Left lung (tissue), 10 donors: ENCODE data around the gene COG2. TPM values are rescaled to one million over a fixed set of nuclear protein-coding genes. Genes with fewer than 3 reads are reported as not detected.

Source experiments
- ATAC-seq: fragments of 200-7000 bp; cut with Tn5 transposase; one replicate; pipeline ENCODE4 v1.9.1; 2020; ENCODE audit warnings: moderate library complexity
- DNase-seq, 4 donors: peaks; one replicate each; pipeline ENCODE4 v3.0.0-alpha.2; 2013 to 2020
- H3K27ac ChIP-seq, 2 donors: fragments of 200-600 bp; sonication (generic) in 1 of 2; one replicate each; pipeline versions ENCODE4 v1.5.0 to v1.8.0; 2020 to 2021
- H3K27me3 ChIP-seq, 2 donors: fragments of 200-600 bp; sonication (generic) in 1 of 2; one replicate each; pipeline versions ENCODE4 v1.5.0 to v1.8.0; 2020 to 2021
- H3K36me3 ChIP-seq, 2 donors: fragments of 200-600 bp; sonication (generic) in 1 of 2; one replicate each; pipeline versions ENCODE4 v1.5.0 to v1.8.0; 2020 to 2021
- H3K4me1 ChIP-seq, 2 donors: fragments of 200-600 bp; one replicate each; pipeline ENCODE4 v1.8.0; 2021
- H3K4me3 ChIP-seq, 2 donors: fragments of 200-600 bp; sonication (generic) in 1 of 2; one replicate each; pipeline versions ENCODE4 v1.5.0 to v1.8.0; 2020 to 2021; ENCODE audit warnings: mild to moderate bottlenecking in 1 of 2
- H3K9me3 ChIP-seq, 2 donors: fragments of 200-600 bp; sonication (generic) in 1 of 2; one replicate each; pipeline versions ENCODE4 v1.5.0 to v1.8.0; 2020 to 2021
- CTCF ChIP-seq, 2 donors: fragments of 200-600 bp; sonication (generic) in 1 of 2; IDR thresholded peaks; one replicate each; pipeline versions ENCODE4 v1.5.0 to v1.8.0; 2021; ENCODE audit warnings: antibody characterized with exemption in 2 of 2
- intact Hi-C, 2 donors: fragments of 100-400 bp; cut with DNase I; formaldehyde crosslinking; loops; one replicate each; pipeline versions ENCODE4 v1.11.2 to v1.14.2; 2022
- polyA plus RNA-seq, 6 donors: library from polyadenylated mRNA; unstranded; fragments of 120-200 nt; gene quantifications; one replicate each; pipeline ENCODE4 v1.2.1, GENCODE V29; 2013; ENCODE audit not compliant: insufficient read length in 6 of 6
- total RNA-seq, 2 donors: library from RNA; stranded (reverse); fragmentation: NEBNext Ultra II Directional; extraction: Animal tissue kit (Norgen Biotek cat#: 25700); gene quantifications; one replicate each; pipeline ENCODE4 v1.2.1, GENCODE V29; 2021
- donor health status: DM: no; HTN: yes; CAD: no.
- donor health status: DM: no; HTN: no; CAD: no.

COG2 gene
- total and polyA plus RNA-seq, 8 donors, result 26.1 to 33.4 (median 27.2) TPM

DNA sequence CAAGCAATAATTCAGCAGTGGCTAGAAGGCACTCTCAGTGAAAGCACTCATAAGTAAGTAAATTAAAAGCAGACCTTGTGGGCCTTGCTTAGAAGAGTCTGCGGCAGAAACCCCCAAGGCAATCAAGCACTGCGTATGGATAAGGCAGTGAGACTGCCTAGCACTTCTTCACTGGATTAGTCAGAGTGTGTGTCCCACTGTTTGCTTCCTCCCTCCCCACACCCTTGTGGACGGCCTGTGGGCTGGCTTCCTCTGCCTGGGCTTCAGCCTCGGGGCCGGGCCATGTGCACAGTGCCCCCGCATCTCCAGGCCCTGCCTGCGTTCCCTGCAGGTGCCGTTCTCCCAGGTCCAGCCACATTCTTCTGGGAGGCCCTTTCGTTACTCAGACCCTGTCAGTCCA, 47.8 kb downstream of the COG2 start:
- ATAC-seq, result no peak

GRCh38 chr1:230691615-230692014, 49.3 kb downstream of the COG2 start:
- ATAC-seq (no peak), DNase-seq (no peak)
- Histone ChIP-seq H3K9me3 (no peaks in the 10 kb centered on the region), H3K27ac (no peak overlapping the region), H3K4me1 (no peaks in the 10 kb centered on the region), H3K4me3 (no peak overlapping the region), H3K27me3 (no peaks in the 10 kb centered on the region), H3K36me3 (peaks cover 0 to 79% of the 10 kb centered on the region in 2 donors)
- no peak for TF ChIP-seq CTCF (IDR thresholded peaks at IDR 0.05)
- intact Hi-C loops, result no loop called here

More for the DNA sequence above, 47.8 kb downstream of the COG2 start:
- Histone ChIP-seq H3K4me3 (no peak overlapping the region), H3K4me1 (no peaks in the 10 kb centered on the region), H3K27me3 (no peaks in the 10 kb centered on the region), H3K9me3 (no peaks in the 10 kb centered on the region), H3K36me3 (peaks cover 0 to 94% of the 10 kb centered on the region in 2 donors), H3K27ac (no peak overlapping the region)
- no peak for DNase-seq
- intact Hi-C loops, result no loop called here
- TF ChIP-seq CTCF (IDR thresholded peaks at IDR 0.05), result no peak

DNA sequence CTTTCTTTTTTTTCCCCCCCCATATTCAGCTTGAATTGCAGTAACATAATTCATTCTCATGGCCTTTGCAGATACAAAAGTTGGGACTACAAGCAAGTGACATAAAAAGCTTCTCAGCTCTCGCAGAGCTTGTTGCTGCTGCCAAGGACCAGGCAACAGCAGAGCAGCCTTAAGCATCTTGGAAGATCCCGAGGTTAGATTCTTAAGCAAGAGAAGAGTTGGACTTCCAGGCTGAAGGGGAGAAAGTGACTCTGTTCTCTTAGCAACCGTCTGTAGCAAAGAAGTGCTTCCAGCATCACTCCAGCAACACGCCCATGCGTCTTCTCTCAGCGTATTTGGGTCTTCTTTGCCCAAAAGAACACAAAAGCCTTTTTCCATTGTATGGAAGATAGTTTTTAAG, 50.9 kb downstream of the COG2 start:
- Histone ChIP-seq H3K27me3 (no peaks in the 10 kb centered on the region), H3K4me3 (no peak overlapping the region), H3K4me1 (no peaks in the 10 kb centered on the region), H3K36me3 (peaks cover 0 to 64% of the 10 kb centered on the region in 2 donors), H3K9me3 (no peaks in the 10 kb centered on the region), H3K27ac (no peak overlapping the region)
- DNase-seq (no peak), ATAC-seq (no peak)
- TF ChIP-seq CTCF (IDR thresholded peaks at IDR 0.05), result no peak
- intact Hi-C loops, result no loop called here

DNA sequence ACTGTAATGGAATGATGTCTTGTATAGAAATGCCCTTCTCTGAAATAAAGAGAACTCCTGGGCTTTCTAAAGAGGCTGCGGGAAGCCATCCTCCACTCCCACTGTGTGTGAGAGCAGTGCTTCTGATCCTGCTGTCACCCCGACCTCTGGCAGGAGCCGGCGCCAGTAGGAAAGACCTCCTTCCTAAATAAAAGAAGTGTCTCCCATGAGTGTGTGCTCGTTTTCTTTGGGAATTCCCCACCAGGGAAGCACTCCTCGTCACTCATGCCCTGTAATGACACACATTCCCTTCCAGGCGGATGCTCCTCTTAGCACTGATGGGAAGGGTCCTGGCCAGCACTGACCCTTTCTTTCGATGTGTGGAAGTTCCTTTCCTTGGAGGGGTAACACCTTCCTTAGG, 51.5 kb downstream of the COG2 start:
- DNase-seq (no peak), ATAC-seq (no peak)
- H3K27ac ChIP-seq, result no peak overlapping the region
- H3K4me1 ChIP-seq, result no peaks in the 10 kb centered on the region
- TF ChIP-seq CTCF (IDR thresholded peaks at IDR 0.05), result no peak
- intact Hi-C loops, result no loop called here
- H3K4me3 ChIP-seq, result no peak overlapping the region
- H3K36me3 ChIP-seq, result peaks cover 0 to 58% of the 10 kb centered on the region in 2 donors
- H3K27me3 ChIP-seq, result no peaks in the 10 kb centered on the region
- H3K9me3 ChIP-seq, result no peaks in the 10 kb centered on the region

DNA sequence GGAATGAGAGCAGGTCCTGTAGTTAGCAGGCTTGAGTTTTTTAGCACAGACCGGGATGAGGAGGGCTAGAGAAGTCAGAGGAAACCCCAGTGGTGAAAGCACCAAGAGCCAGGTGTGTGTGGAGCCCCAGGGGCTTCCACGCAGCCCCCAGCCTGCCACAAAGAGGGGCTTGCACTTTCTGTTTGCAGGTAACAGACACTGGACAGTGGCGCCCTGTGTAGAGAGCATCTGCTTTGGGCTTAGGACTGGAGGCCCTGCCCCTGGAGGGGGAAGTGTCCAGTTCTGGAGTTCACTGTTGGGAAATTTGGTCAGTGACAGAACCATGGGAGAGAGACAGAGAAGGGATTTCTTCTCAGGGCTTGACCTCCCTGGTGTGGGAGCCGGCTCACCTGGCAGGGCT, 52.2 kb downstream of the COG2 start:
- Histone ChIP-seq H3K9me3 (no peaks in the 10 kb centered on the region), H3K4me3 (no peak overlapping the region), H3K27me3 (no peaks in the 10 kb centered on the region), H3K4me1 (no peaks in the 10 kb centered on the region), H3K36me3 (peaks cover 0 to 51% of the 10 kb centered on the region in 2 donors), H3K27ac (no peak overlapping the region)
- intact Hi-C loops, result no loop called here
- ATAC-seq (no peak), DNase-seq (no peak)
- TF ChIP-seq CTCF (IDR thresholded peaks at IDR 0.05), result no peak
